ENCODE data around the gene ACSL1. TPM values are rescaled to one million over a fixed set of nuclear protein-coding genes. Genes with fewer than 3 reads are reported as not detected.

The ACSL1 gene
- total and polyA plus RNA-seq, 9 of the 15 experiments (the other 6 are each of a cell fraction or from before 2014, with no cell fraction given): 6.7 to 24.1 (median 15.0) TPM

- TF ChIP-seq ZNF431 (CRISPR knock-in tag; IDR thresholded peaks at IDR 0.05) (0 out of 2 replicates have a peak, but pooled peaks have one; percentile 13), TAF9B (IDR thresholded peaks at IDR 0.05; ENCODE audit: partially characterized antibody) (no peak), DDX20 (tag; IDR thresholded peaks at IDR 0.05; ENCODE audit: low read depth) (no peak), E2F1 (CRISPR knock-in tag; IDR thresholded peaks at IDR 0.05) (no peak), ZNF589 (CRISPR knock-in tag; IDR thresholded peaks at IDR 0.05; ENCODE audit: low read depth) (no peak), GTF2F1 (IDR thresholded peaks at IDR 0.05; ENCODE audit: low read depth, low read length) (no peak), GABPB1 (CRISPR knock-in tag; IDR thresholded peaks at IDR 0.05) (0 out of 2 replicates have a peak, but pooled peaks have one; percentile 59), ZBTB7A (IDR thresholded peaks at IDR 0.05; ENCODE audit: borderline replicate concordance, control insufficient read depth, low read depth, low read length) (no peak), TFAM (CRISPR knock-in tag; conservative IDR thresholded peaks at IDR 0.05) (no peak), TGIF2 (CRISPR knock-in tag; IDR thresholded peaks at IDR 0.05) (no peak), RHOXF2B (CRISPR knock-in tag; conservative IDR thresholded peaks at IDR 0.05) (no peak), FUS (optimal IDR thresholded peaks at IDR 0.05; ENCODE audit: low read depth, low read length) (no peak), MLLT1 (IDR thresholded peaks at IDR 0.05) (no peak), ZBTB8A (IDR thresholded peaks at IDR 0.05; ENCODE audit: partially characterized antibody) (no peak), CREBBP (IDR thresholded peaks at IDR 0.05; ENCODE audit: low read depth, low read length) (no peak), FOSL1 (tag; conservative IDR thresholded peaks at IDR 0.05) (no peak), ZNF347 (CRISPR knock-in tag; IDR thresholded peaks at IDR 0.05; ENCODE audit: low read depth) (no peak), CXXC5 (CRISPR knock-in tag; IDR thresholded peaks at IDR 0.05) (peak; percentile 66), HNRNPLL (IDR thresholded peaks at IDR 0.05; ENCODE audit: low read depth, low read length, poor library complexity, severe bottlenecking) (peak; percentile 49), ERF (CRISPR knock-in tag; IDR thresholded peaks at IDR 0.05) (no peak)
- TF ChIP-seq, protein P1, sequence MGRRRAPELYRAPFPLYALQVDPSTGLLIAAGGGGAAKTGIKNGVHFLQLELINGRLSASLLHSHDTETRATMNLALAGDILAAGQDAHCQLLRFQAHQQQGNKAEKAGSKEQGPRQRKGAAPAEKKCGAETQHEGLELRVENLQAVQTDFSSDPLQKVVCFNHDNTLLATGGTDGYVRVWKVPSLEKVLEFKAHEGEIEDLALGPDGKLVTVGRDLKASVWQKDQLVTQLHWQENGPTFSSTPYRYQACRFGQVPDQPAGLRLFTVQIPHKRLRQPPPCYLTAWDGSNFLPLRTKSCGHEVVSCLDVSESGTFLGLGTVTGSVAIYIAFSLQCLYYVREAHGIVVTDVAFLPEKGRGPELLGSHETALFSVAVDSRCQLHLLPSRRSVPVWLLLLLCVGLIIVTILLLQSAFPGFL (CRISPR knock-in tag; IDR thresholded peaks at IDR 0.05): no peak
- TF ChIP-seq, protein P2, sequence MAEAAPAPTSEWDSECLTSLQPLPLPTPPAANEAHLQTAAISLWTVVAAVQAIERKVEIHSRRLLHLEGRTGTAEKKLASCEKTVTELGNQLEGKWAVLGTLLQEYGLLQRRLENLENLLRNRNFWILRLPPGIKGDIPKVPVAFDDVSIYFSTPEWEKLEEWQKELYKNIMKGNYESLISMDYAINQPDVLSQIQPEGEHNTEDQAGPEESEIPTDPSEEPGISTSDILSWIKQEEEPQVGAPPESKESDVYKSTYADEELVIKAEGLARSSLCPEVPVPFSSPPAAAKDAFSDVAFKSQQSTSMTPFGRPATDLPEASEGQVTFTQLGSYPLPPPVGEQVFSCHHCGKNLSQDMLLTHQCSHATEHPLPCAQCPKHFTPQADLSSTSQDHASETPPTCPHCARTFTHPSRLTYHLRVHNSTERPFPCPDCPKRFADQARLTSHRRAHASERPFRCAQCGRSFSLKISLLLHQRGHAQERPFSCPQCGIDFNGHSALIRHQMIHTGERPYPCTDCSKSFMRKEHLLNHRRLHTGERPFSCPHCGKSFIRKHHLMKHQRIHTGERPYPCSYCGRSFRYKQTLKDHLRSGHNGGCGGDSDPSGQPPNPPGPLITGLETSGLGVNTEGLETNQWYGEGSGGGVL (CRISPR knock-in tag; IDR thresholded peaks at IDR 0.05): no peak
Measured at GRCh38 chr4:184825896-184826690, at the start of gene ACSL1 (continued).

Data from K562 (cell line).